GM19397 (cell line): ENCODE measurements around the gene HGS.
A peak's percentile ranks its signal among the peaks of the same experiment; 100 is the strongest.

Experiments
- ATAC-seq: cut with Tn5 transposase; IDR thresholded peaks from one replicate; pipeline ENCODE4 v1.9.1; 2021; ENCODE audit warnings: mild to moderate bottlenecking, moderate library complexity; ENCODE audit not compliant: unreplicated experiment

Gene HGS

DNA sequence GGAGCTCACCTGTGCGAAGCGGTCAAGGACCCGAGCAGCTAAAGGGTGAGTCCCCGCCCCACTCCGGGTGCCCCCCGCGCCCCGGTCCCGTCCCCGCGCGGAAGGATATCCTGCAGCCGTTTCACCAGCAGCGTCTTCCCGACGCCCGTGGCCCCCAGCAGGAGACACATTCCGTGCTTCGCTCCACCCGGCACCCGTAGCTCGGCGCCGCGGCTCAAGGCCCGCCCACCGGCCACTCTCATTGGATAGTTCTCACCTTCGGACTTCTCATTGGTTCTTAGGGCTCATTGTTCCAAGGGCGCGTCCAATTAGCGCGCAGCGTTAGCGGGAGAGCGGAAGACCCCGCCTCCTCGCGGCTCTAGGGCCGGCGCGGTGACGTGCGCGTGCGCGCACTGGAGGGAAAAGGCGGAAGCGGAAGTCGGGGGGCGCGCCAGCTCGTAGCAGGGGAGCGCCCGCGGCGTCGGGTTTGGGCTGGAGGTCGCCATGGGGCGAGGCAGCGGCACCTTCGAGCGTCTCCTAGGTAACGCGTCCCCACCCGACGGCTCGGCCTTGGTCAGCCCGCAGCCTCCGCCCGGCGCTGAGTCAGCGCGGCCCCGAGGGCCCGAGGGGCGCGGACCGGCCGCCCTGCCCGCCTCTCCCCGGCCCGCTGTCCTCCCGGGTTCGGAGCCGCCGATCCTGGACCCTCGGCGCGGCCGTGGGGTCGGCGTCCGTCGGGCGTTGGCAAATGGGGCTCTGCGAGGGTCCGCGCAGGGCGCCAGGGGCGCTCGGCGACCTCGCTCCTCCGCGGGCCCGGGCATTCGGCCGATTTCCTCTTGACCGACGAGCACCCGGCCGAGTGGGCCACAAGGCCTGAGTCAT lies at the start of gene HGS, which contains the start of gene ARL16:
TSS of gene HGS (plus strand) at position 428 of the 858 bp plus-strand sequence. CDS start at position 484, 56 bp downstream.
TSS of gene ARL16 (minus strand) at position 214 of the 858 bp plus-strand sequence. CDS start at position 170, 44 bp downstream.
- ATAC-seq: peak; percentile 83

DNA sequence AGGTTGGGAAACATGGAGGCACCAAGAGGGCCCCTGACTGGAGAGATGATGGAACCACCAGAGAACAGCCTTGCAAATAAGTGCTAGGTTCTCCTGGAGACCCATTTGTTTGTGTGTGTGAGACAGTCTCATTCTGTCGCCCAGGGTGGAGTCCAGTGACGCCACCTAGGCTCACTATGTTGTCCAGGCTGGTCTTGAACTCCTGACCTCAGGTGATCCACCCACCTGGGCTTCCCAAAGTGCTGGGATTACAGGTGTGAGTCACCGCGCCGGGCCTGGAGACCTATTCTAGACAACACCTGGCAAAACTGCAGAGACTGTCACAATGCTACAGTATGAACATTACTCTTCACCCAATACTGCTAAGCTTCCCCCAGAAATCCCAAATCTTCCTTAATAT lies 48.4 kb upstream of the HGS start:
- no peak for ATAC-seq

DNA sequence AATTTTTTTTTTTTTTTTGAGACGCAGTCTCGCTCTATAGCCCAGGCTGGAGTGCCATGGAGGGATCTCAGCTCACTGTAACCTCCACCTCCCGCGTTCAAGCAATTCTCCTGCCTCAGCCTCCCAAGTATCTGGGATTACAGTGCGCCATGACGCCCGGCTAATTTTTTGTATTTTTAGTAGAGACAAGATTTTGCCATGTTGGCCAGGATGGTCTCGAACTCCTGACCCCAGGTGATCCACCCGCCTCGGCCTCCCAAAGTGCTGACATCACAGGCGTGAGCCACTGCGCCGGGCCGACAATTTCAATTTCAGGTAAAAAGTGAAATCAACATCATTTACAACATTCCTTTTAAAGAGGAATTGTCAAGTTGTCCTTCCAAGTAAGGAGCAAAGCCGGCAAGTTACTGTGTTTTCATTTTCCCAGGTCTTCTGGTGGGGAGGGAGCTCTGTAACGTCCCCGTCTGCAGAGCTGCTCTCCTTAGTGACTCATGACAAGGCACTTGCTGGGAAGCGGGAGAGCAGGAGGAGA lies 47.8 kb upstream of the HGS start:
- no peak for ATAC-seq

DNA sequence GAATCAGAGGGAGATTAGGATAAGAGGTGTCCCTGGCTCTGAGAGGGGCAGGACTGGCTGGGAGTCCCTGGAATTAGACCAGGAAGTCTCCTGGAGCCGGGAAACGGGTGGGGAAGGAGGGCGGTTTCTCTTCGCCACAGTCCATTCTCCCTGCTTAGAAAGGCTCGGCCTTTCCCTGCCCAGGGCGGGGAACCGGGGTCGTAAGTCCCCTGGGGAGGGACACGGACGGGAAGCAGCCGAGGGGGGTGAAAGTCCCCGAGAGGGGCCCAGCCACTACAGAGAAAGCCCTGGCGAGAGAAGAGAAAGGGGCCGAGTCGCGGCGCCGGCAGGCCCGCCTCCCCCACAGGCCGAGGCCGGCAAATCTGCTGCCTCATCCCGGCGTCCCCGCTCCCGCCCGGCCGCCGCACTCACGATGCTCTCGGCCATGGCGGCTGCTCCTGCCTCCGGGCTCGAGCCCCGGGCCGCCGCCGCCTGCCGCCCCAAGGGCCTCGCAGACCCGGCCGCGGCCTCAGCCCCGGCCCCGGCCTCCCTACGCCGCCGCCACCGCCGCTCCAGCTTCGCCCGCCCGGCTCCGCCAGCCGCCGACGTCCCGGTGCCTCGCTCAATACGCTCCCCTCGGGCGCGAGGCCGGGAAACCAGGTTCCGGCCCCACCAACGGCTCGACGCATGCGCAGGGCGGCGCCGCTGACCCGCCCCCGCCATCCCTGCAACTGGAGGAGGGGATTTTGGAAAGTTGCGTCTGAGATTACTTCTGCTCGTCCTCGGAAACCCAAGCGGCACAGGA lies 47.1 kb upstream of the HGS start, which contains the start of the genes NPLOC4 and TSPAN10:
TSS of gene NPLOC4 (minus strand) at position 608 of the 784 bp plus-strand sequence. CDS start at position 426, 182 bp downstream.
TSS of gene TSPAN10 (plus strand) at position 692 of the 784 bp plus-strand sequence. CDS start 5,217 bp downstream, outside the sequence.
- peak; percentile 90 for ATAC-seq

- ATAC-seq: no peak
Observed at GRCh38 chr17:81638683-81639082, 45.1 kb upstream of the HGS start.

- no peak for ATAC-seq
Observed at GRCh38 chr17:81640011-81640410, 43.8 kb upstream of the HGS start.

GRCh38 chr17:81641825-81642489 lies 41.9 kb upstream of the HGS start:
- ATAC-seq: no peak

DNA sequence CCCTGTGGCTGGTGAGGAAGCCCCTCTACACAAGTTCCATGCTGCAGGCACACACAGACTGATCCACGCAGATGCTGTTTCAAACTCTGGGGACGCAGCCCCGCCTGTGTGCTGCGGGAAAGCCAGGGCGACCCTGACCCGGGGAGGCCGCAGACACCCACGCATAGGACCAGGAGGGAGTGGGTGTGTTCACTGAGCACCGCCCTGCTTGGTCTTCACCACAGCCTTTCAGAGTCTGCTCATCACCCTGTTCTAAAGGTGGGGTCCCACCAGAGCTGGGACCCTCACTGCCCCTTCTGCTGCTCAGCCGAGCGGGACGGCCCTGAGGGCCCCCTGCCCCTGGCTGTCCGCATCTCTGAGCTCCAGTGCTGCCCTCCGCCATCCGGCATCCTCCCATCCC lies 39.3 kb upstream of the HGS start:
- no peak for ATAC-seq

DNA sequence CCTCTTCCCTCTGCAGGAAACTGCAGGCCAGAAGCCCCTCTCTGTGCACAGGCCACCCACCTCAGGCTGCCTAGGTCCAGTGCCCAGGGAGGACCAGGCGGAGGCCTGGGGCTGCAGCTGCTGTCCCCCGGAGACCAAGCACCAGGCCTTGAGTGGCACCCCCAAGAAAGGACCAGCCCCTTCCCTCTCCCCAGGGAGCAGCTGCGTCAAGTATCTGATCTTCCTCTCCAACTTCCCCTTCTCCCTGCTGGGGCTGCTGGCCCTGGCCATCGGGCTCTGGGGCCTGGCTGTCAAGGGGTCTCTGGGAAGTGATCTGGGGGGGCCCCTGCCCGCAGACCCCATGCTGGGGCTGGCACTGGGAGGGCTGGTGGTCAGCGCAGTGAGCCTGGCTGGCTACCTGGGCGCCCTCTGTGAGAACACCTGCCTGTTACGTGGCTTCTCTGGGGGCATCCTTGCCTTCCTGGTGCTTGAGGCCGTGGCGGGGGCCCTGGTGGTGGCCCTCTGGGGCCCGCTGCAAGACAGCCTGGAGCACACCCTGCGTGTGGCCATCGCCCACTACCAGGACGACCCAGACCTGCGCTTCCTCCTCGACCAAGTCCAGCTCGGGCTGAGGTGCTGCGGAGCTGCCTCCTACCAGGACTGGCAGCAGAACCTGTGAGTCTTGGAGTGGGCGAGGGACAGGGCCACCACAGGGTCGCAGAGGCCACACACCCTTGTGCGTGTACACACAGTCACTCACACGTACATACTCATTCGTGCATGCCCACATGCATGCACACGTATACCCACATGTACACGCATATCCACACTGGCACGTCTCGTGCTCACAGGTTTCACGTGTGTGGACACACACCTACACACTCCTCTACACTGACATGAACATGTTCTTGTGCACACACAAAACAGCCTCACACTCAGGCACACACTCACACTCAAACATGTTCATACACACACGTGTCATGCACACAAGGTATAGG lies 38.5 kb upstream of the HGS start:
- ATAC-seq: no peak

DNA sequence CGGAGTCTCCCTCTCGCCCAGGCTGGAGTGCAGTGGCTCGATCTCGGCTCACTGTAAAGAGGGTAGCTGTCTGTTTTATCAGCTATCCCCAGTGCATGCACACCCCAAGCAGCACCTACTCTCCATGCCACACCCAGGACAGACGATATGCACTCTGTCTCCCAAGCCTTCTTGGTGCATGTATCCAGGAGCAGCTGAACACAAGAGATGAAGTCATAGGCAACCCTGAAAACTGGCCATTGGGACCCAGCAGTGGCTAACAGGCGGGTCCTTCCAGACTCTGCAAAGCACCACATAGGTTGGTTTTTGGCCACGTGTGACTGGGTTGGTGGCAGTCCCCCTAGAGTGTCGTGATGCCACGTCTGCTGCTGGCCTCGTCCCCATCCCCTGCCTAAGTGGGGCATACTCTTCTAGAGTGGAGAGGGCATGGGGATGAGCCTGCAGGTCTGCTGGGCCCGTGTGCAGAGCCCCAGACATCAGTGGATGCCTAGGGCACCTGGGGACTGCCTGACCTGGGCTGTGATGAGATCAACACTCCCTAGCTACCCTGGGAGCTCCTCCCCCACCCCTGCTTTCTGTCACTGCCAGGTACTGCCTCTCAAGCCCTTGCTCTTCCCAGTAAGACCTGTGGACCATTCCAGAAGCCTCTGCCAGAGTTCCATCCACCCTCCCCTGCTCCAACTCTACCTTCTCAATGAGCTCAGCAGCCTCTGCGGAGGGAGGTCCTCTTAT lies 36.8 kb upstream of the HGS start:
- ATAC-seq: no peak

GRCh38 chr17:81647640-81648012 lies 36.2 kb upstream of the HGS start:
- no peak for ATAC-seq

DNA sequence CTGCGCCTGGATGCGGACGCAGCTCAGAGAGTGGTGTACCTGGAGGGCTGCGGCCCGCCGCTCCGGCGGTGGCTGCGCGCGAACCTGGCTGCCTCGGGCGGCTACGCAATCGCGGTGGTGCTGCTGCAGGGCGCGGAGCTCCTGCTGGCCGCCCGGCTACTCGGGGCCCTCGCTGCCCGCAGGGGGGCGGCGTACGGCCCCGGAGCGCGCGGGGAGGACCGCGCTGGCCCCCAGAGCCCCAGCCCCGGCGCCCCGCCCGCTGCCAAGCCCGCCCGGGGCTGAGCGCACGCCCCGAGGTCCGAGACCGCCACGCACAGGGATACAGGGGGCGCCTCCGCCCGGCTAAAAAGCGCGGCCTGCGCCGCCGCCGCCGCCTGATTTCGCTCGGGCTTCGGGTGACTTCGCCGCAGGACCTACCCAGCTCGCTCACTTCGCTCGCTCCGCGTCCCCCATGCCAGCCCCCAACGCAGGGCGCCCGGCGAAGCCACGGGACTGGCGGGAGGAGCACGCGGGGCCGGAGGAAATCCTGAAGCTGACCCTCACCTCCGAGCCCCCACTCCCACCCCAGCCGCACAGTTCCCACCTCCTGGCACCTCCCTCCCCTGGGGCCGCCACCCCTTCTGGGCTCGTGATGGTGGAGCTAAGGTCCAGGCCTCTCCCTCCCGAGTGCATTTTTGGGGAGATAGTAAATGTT lies 35.7 kb upstream of the HGS start:
- no peak for ATAC-seq

GRCh38 chr17:81648707-81649085 lies 35.1 kb upstream of the HGS start:
- no peak for ATAC-seq

GRCh38 chr17:81650951-81651350 lies 32.9 kb upstream of the HGS start:
- no peak for ATAC-seq

- ATAC-seq: no peak
Observed at GRCh38 chr17:81651692-81652091, 32.1 kb upstream of the HGS start.

GRCh38 chr17:81652906-81653771 lies 30.7 kb upstream of the HGS start:
- no peak for ATAC-seq

DNA sequence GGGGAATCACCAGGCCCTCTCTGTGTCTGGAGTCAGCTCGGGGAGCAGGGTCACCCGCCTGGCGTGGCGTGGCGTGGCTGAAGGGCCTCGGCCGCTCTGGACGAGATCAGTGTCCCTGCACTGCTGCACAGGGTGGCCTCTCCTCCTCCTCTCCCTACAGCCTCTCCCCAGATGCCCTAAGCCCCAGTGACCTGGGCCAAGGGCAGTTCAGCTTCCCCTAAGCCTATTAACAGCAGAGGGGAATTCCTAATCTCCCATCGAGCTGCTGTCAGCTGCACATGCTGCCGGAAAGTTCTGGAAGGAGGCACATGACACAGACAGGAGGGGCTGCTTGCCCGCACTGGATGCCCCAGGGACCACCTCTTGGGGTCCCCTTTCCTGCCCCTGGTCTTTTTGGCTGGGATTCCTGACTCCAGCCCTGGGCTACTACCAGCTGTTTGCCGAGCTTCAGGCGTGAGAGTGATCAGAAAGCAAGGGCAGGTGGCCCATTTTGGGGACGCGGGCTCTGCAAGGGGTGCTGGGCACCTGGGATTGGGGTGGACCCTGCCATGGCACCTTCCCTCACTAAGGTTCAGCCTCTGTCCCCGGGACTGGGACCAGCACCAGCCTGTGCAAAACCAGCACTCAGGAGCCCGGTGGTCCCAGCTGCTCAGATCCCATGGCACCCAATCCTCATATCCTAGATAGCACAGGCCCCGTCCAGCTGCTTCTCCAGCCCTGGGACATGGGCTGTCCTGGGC lies 28.3 kb upstream of the HGS start:
- ATAC-seq: no peak
